NT2/D1 (cell line): ENCODE results near the gene HHIPL1.

Experiments used
- SUZ12 ChIP-seq: IDR thresholded peaks from 2 replicates; pipeline ENCODE4 v1.6.1; 2011; ENCODE audit not compliant: insufficient read length, insufficient read depth; ENCODE audit errors: extremely low read depth
- YY1 ChIP-seq: IDR thresholded peaks from 2 replicates; pipeline ENCODE4 v1.6.1; 2011; ENCODE audit not compliant: insufficient read length, insufficient read depth
- ZNF274 ChIP-seq: IDR thresholded peaks from 2 replicates; pipeline ENCODE4 v1.6.1; 2011; ENCODE audit warnings: mild to moderate bottlenecking, low read depth, low read length

- TF ChIP-seq YY1 (no peak), ZNF274 (no peak), SUZ12 (no peak)
Observed at GRCh38 chr14:99624024-99624423, 20.9 kb upstream of the HHIPL1 start.
